ENCODE data around the gene ING4.

- TF ChIP-seq POLR2A (IDR thresholded peaks at IDR 0.05) (no peak), CTCF (IDR thresholded peaks at IDR 0.05) (no peak)
Measured at GRCh38 chr12:6700646-6701051, 37.7 kb upstream of the ING4 start, which contains the start of gene PIANP.
